ENCODE results near the gene BOD1L2. TPM values are rescaled to one million over a fixed set of nuclear protein-coding genes. Genes with fewer than 3 reads are reported as not detected.

BOD1L2 gene
- total and polyA plus RNA-seq, 5 donors from 2014 or later: not detected

DNA sequence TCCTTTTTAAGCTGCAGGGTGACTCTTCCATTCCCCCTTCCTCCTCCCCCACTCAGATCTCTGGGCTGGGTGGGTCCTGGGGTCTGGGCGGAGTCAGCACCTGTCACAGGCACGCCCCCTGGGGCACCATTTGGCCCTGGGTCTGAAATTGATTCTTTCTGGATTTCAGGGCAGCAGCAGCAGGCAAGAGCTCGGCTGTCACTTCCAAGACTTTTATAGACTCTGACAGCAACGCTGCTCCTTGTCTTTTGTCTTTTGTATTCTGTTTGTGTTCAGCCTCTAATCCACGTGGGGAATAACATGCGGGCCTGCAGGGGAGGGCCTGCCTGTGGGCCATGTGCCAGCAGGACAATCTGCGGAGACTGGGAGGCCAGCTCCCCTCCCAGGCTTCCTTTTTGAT is 3.9 kb downstream of the BOD1L2 start:
- no peak for DNase-seq
- H3K27ac Mint-ChIP-seq: peak overlapping the region in 1 of 3 donors; percentile 12
- peaks cover 0 to 4% (median 0%) of the 10 kb centered on the region in 4 donors for H3K4me1 Mint-ChIP-seq
- no peak for ATAC-seq (ENCODE audit: low read depth in 2 of 2)
- no peak overlapping the region for H3K27ac ChIP-seq (ENCODE audit: insufficient read depth, low read length, poor library complexity, severe bottlenecking)
- H3K27me3 Mint-ChIP-seq: peaks cover 33% of the 10 kb centered on the region
- no peaks in the 10 kb centered on the region for H3K9me3 ChIP-seq (ENCODE audit: control insufficient read depth in 2 of 2, low read length in 2 of 2)
- H3K27me3 ChIP-seq (ENCODE audit: control insufficient read depth, insufficient read depth, low read length): no peaks in the 10 kb centered on the region
- peaks cover 0 to 4% (median 0%) of the 10 kb centered on the region in 7 donors for H3K9me3 Mint-ChIP-seq
- no peaks in the 10 kb centered on the region for H3K36me3 ChIP-seq (ENCODE audit: control insufficient read depth, insufficient read depth, low read length)
- no peaks in the 10 kb centered on the region for H3K36me3 Mint-ChIP-seq
- H3K4me1 ChIP-seq (ENCODE audit: control insufficient read depth, insufficient read depth, low read length, poor library complexity, severe bottlenecking): no peaks in the 10 kb centered on the region
- no peak overlapping the region for H3K4me3 ChIP-seq (ENCODE audit: low read depth, low read length)
- no peak overlapping the region for H3K4me3 Mint-ChIP-seq

DNA sequence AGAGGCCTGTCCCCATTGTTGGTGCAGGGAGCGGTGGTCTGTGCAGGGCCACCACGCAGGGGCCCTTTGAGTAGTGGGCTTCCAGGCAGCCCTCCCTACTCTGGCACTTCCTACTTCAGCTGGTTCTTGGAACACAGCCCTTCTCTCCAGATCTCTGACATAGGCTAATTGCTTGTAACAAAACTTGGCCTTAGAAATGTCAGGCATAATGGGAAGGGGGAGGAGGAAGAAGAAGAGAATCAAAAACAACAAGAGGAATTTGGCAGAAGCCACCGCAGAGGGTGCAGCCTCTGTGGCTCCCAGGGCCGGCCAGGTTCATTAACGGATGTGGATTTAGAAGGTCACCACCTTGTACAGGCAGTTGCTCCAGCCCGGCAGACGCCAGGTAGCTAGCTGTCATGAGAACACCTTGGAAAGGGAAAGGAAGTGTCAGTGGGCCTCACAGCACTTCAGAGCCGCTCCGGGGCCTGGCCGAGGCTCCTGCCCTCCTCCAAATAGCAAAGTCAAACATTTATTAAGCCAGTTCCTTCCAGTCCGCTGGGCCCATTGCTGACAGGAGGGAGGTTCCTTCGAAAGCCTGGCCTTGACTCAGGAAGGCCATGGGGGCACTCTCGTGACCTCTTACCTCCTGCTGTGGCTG is 7.4 kb downstream of the BOD1L2 start:
- H3K36me3 Mint-ChIP-seq: no peaks in the 10 kb centered on the region
- no peak overlapping the region for H3K4me3 ChIP-seq (ENCODE audit: low read depth, low read length)
- no peaks in the 10 kb centered on the region for H3K36me3 ChIP-seq (ENCODE audit: control insufficient read depth, insufficient read depth, low read length)
- H3K27me3 Mint-ChIP-seq: peaks cover 28% of the 10 kb centered on the region
- ATAC-seq (ENCODE audit: low read depth in 2 of 2) (no peak), DNase-seq (no peak)
- H3K27ac Mint-ChIP-seq: no peak overlapping the region
- peaks cover 0 to 4% (median 0%) of the 10 kb centered on the region in 4 donors for H3K4me1 Mint-ChIP-seq
- H3K27me3 ChIP-seq (ENCODE audit: control insufficient read depth, insufficient read depth, low read length): no peaks in the 10 kb centered on the region
- no peak overlapping the region for H3K4me3 Mint-ChIP-seq
- no peaks in the 10 kb centered on the region for H3K4me1 ChIP-seq (ENCODE audit: control insufficient read depth, insufficient read depth, low read length, poor library complexity, severe bottlenecking)
- peaks cover 0 to 4% (median 0%) of the 10 kb centered on the region in 7 donors for H3K9me3 Mint-ChIP-seq
- no peak overlapping the region for H3K27ac ChIP-seq (ENCODE audit: insufficient read depth, low read length, poor library complexity, severe bottlenecking)
- H3K9me3 ChIP-seq (ENCODE audit: control insufficient read depth in 2 of 2, low read length in 2 of 2): no peaks in the 10 kb centered on the region

DNA sequence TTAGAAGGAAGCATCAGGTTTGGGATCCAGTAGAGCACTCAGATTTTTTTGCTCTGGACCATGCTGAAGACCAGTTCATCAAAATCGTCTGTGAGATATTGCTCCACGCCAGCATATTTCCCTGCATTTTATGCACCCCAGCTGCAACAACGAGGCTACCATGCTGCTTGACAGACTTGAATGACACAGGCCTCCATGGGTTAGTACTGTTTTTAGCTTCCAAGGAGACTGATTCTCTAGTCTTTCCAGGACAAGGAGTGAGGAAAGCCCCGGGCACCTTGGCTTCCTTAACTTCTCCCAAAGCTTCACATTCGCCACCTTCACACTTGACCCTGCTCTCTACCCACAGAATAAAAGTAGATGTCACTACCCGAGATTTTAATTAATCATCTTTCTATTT is 17.5 kb downstream of the BOD1L2 start:
- Mint-ChIP-seq H3K27me3 (peaks cover 12% of the 10 kb centered on the region), H3K4me3 (no peak overlapping the region), H3K27ac (no peak overlapping the region), H3K36me3 (no peaks in the 10 kb centered on the region), H3K9me3 (peaks cover 0 to 2% (median 0%) of the 10 kb centered on the region in 7 donors), H3K4me1 (no peaks in the 10 kb centered on the region)
- Histone ChIP-seq H3K36me3 (ENCODE audit: control insufficient read depth, insufficient read depth, low read length) (no peaks in the 10 kb centered on the region), H3K9me3 (ENCODE audit: control insufficient read depth in 2 of 2, low read length in 2 of 2) (no peaks in the 10 kb centered on the region), H3K4me1 (ENCODE audit: control insufficient read depth, insufficient read depth, low read length, poor library complexity, severe bottlenecking) (no peaks in the 10 kb centered on the region), H3K27me3 (ENCODE audit: control insufficient read depth, insufficient read depth, low read length) (peaks cover 2% of the 10 kb centered on the region), H3K27ac (ENCODE audit: insufficient read depth, low read length, poor library complexity, severe bottlenecking) (no peak overlapping the region), H3K4me3 (ENCODE audit: low read depth, low read length) (no peak overlapping the region)
- no peak for ATAC-seq (ENCODE audit: low read depth in 2 of 2)
- DNase-seq: no peak

DNA sequence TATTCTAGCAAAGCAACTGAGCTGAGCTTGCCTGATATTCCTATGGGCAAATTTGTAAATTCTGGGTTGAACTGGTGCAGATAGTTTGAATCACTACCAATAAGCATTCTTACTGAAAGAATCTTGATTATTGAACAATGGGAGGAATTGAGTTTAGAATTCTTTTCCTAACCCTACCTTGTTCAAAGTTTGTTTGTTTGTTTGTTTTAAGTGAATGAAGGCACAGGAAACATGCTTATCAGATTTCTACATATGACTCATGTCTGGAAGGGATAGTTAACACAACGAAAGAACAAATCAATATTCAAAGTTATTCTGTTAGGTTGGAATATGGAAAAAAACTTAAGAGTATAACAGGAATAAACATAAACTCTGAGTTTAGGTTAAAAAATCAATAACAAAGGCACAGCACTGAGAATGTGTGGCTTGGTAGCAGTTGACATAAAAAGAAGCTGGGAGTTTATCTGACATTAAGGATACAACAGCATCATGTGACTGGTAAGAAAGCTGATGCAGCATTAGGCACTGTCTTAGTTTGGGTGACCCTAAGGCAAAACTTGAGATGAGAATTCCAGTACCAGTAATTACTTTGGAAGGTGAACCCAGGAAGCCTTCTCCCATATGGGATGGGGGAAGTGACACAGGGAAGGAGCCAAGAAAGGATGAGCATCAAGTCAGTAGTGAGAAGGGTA is 20.9 kb downstream of the BOD1L2 start:
- Histone ChIP-seq H3K27ac (ENCODE audit: insufficient read depth, low read length, poor library complexity, severe bottlenecking) (no peak overlapping the region), H3K4me3 (ENCODE audit: low read depth, low read length) (no peak overlapping the region), H3K27me3 (ENCODE audit: control insufficient read depth, insufficient read depth, low read length) (peaks cover 2% of the 10 kb centered on the region), H3K9me3 (ENCODE audit: control insufficient read depth in 2 of 2, low read length in 2 of 2) (no peaks in the 10 kb centered on the region), H3K36me3 (ENCODE audit: control insufficient read depth, insufficient read depth, low read length) (no peaks in the 10 kb centered on the region), H3K4me1 (ENCODE audit: control insufficient read depth, insufficient read depth, low read length, poor library complexity, severe bottlenecking) (no peaks in the 10 kb centered on the region)
- peaks cover 0 to 3% (median 0%) of the 10 kb centered on the region in 7 donors for H3K9me3 Mint-ChIP-seq
- H3K36me3 Mint-ChIP-seq: no peaks in the 10 kb centered on the region
- ATAC-seq (ENCODE audit: low read depth in 2 of 2) (no peak), DNase-seq (no peak)
- peaks cover 12% of the 10 kb centered on the region for H3K27me3 Mint-ChIP-seq
- H3K27ac Mint-ChIP-seq: no peak overlapping the region
- H3K4me1 Mint-ChIP-seq: no peaks in the 10 kb centered on the region
- no peak overlapping the region for H3K4me3 Mint-ChIP-seq

DNA sequence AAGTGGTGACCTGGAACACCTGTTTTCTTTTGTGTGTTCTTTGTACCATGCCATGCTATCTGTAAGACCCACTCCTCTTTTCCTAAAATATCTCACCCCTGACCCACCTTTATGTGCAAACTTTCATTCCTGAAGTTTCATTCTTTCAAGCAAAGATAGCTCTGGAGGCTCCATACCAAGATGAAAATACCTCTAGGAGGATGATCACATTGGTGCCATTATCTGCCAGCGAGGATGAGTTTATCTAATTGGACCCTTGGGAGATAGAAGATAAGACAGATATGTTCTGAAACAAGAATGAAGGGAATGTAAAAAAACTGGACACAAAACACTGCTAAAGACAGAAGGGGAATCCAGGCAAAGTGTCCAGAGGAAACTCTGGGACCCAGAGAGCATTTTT is 24.1 kb downstream of the BOD1L2 start:
- H3K27ac Mint-ChIP-seq: no peak overlapping the region
- Histone ChIP-seq H3K4me3 (ENCODE audit: low read depth, low read length) (no peak overlapping the region), H3K27ac (ENCODE audit: insufficient read depth, low read length, poor library complexity, severe bottlenecking) (no peak overlapping the region), H3K36me3 (ENCODE audit: control insufficient read depth, insufficient read depth, low read length) (no peaks in the 10 kb centered on the region), H3K9me3 (ENCODE audit: control insufficient read depth in 2 of 2, low read length in 2 of 2) (no peaks in the 10 kb centered on the region), H3K27me3 (ENCODE audit: control insufficient read depth, insufficient read depth, low read length) (no peaks in the 10 kb centered on the region), H3K4me1 (ENCODE audit: control insufficient read depth, insufficient read depth, low read length, poor library complexity, severe bottlenecking) (no peaks in the 10 kb centered on the region)
- H3K27me3 Mint-ChIP-seq: peaks cover 8% of the 10 kb centered on the region
- no peaks in the 10 kb centered on the region for H3K4me1 Mint-ChIP-seq
- DNase-seq: no peak
- no peaks in the 10 kb centered on the region for H3K36me3 Mint-ChIP-seq
- H3K4me3 Mint-ChIP-seq: no peak overlapping the region
- H3K9me3 Mint-ChIP-seq: peaks cover 0 to 2% (median 0%) of the 10 kb centered on the region in 7 donors
- ATAC-seq (ENCODE audit: low read depth in 2 of 2): no peak

DNA sequence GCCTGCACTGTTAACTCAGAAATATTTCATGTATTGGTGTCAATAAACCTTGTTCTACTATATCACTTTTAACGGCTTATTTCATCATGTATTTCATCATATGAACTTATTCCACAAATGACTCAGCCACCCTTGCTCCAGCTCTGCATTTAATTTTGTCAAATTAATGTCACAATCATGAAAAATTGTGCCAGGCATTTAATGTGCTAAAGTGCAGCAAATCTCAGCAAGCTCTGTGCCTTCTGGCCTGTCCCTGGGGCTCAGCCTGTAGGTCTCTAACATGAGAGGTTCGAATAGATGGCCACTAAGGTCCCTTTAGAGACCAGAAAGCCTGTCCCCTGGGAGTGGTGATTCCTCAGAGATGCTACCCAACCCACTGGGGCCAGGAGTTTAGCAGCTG is 28.6 kb downstream of the BOD1L2 start:
- H3K27me3 ChIP-seq (ENCODE audit: control insufficient read depth, insufficient read depth, low read length): no peaks in the 10 kb centered on the region
- ATAC-seq (ENCODE audit: low read depth in 2 of 2) (no peak), DNase-seq (no peak)
- H3K4me1 ChIP-seq (ENCODE audit: control insufficient read depth, insufficient read depth, low read length, poor library complexity, severe bottlenecking): no peaks in the 10 kb centered on the region
- H3K27me3 Mint-ChIP-seq: peaks cover 7% of the 10 kb centered on the region
- H3K4me3 Mint-ChIP-seq: no peak overlapping the region
- H3K27ac ChIP-seq (ENCODE audit: insufficient read depth, low read length, poor library complexity, severe bottlenecking): no peak overlapping the region
- H3K36me3 Mint-ChIP-seq: no peaks in the 10 kb centered on the region
- H3K4me3 ChIP-seq (ENCODE audit: low read depth, low read length): no peak overlapping the region
- peaks cover 0 to 7% (median 2%) of the 10 kb centered on the region in 7 donors for H3K9me3 Mint-ChIP-seq
- H3K36me3 ChIP-seq (ENCODE audit: control insufficient read depth, insufficient read depth, low read length): no peaks in the 10 kb centered on the region
- H3K4me1 Mint-ChIP-seq: no peaks in the 10 kb centered on the region
- no peaks in the 10 kb centered on the region for H3K9me3 ChIP-seq (ENCODE audit: control insufficient read depth in 2 of 2, low read length in 2 of 2)
- no peak overlapping the region for H3K27ac Mint-ChIP-seq

DNA sequence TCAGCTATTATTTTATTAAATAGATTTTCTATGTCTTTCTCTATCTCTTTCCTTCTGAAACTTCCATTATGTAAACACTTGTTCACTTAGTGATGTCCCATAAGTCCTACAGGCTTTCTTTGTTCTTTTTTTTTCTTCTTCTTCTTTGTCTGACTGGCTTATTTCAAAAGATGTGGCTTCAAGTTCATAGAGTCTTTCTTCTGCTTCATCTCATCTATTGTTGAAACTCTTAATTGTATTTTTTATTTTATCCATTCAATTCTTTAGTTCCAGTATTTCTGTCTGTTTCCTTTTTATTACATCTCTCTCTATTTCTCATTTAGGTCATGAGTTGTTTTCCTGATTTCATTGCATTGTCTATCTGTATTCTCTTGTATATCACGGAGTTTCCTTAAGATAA is 38.5 kb downstream of the BOD1L2 start:
- ATAC-seq (ENCODE audit: low read depth in 2 of 2) (no peak), DNase-seq (no peak)
- Histone ChIP-seq H3K9me3 (ENCODE audit: control insufficient read depth in 2 of 2, low read length in 2 of 2) (peaks cover 22 to 27% of the 10 kb centered on the region in 2 experiments), H3K4me3 (ENCODE audit: low read depth, low read length) (no peak overlapping the region), H3K36me3 (ENCODE audit: control insufficient read depth, insufficient read depth, low read length) (no peaks in the 10 kb centered on the region), H3K27ac (ENCODE audit: insufficient read depth, low read length, poor library complexity, severe bottlenecking) (no peak overlapping the region), H3K27me3 (ENCODE audit: control insufficient read depth, insufficient read depth, low read length) (peaks cover 8% of the 10 kb centered on the region), H3K4me1 (ENCODE audit: control insufficient read depth, insufficient read depth, low read length, poor library complexity, severe bottlenecking) (no peaks in the 10 kb centered on the region)
- Mint-ChIP-seq H3K4me3 (no peak overlapping the region), H3K27me3 (peaks cover 12% of the 10 kb centered on the region), H3K36me3 (no peaks in the 10 kb centered on the region), H3K27ac (no peak overlapping the region), H3K9me3 (peaks cover 4 to 23% (median 14%) of the 10 kb centered on the region in 7 donors), H3K4me1 (no peaks in the 10 kb centered on the region)
